Jurkat, Clone E6-1 (cell line): ENCODE data around the gene CTDP1.
"Not testable (repeated sequence)": the region's sequence is repeated elsewhere in the genome, so short reads cannot be mapped to it uniquely, and the experiment has no call there.

Experiments
- DNase-seq: peaks from one replicate; pipeline ENCODE4 v3.0.0-alpha.2; 2011; ENCODE audit warnings: low read depth, low spot score
- H3K4me3 ChIP-seq: 2 replicates; pipeline ENCODE4 v1.5.1; 2011; ENCODE audit warnings: mild to moderate bottlenecking, low read length, control low read depth, moderate library complexity

CTDP1 gene

GRCh38 chr18:79680100-79680879 is 687 bp downstream of the CTDP1 start:
- peak overlapping the region; percentile 85 for H3K4me3 ChIP-seq
- DNase-seq: peak; percentile 50

GRCh38 chr18:79680891-79681339 is 1.3 kb downstream of the CTDP1 start:
- H3K4me3 ChIP-seq: peak overlapping the region; percentile 85
- no peak for DNase-seq

GRCh38 chr18:79681484-79682387 is 2.1 kb downstream of the CTDP1 start:
- peak overlapping the region; percentile 85 for H3K4me3 ChIP-seq
- peak; percentile 86 for DNase-seq

- no peak for DNase-seq
- H3K4me3 ChIP-seq: peak overlapping the region; percentile 85
Measured at GRCh38 chr18:79682481-79682880, 2.9 kb downstream of the CTDP1 start.

- peak; percentile 83 for DNase-seq
- H3K4me3 ChIP-seq: peak overlapping the region; percentile 85; the same call in 1 of the 2 replicates
Measured at GRCh38 chr18:79682894-79683625, 3.5 kb downstream of the CTDP1 start.

GRCh38 chr18:79683626-79684282 is 4.2 kb downstream of the CTDP1 start:
- no peak for DNase-seq
- no peak overlapping the region for H3K4me3 ChIP-seq

- no peak overlapping the region for H3K4me3 ChIP-seq
- no peak for DNase-seq
Measured at GRCh38 chr18:79684283-79684631, 4.7 kb downstream of the CTDP1 start.

GRCh38 chr18:79684787-79685186 is 5.2 kb downstream of the CTDP1 start:
- DNase-seq: no peak
- H3K4me3 ChIP-seq: no peak overlapping the region

- no peak for DNase-seq
- H3K4me3 ChIP-seq: no peak overlapping the region
Measured at GRCh38 chr18:79685281-79685680, 5.7 kb downstream of the CTDP1 start.

GRCh38 chr18:79685971-79686370 is 6.4 kb downstream of the CTDP1 start:
- DNase-seq: peak; percentile 50
- no peak overlapping the region for H3K4me3 ChIP-seq

GRCh38 chr18:79687806-79688205 is 8.2 kb downstream of the CTDP1 start:
- no peak overlapping the region for H3K4me3 ChIP-seq
- no peak for DNase-seq

GRCh38 chr18:79690071-79690470 is 10.5 kb downstream of the CTDP1 start:
- H3K4me3 ChIP-seq: no peak overlapping the region

GRCh38 chr18:79690586-79691482 is 11.2 kb downstream of the CTDP1 start:
- H3K4me3 ChIP-seq: no peak overlapping the region
- DNase-seq: no peak

More at GRCh38 chr18:79690071-79690470, 10.5 kb downstream of the CTDP1 start:
- DNase-seq: no peak

GRCh38 chr18:79692056-79692455 is 12.5 kb downstream of the CTDP1 start:
- no peak overlapping the region for H3K4me3 ChIP-seq
- DNase-seq: no peak

GRCh38 chr18:79692886-79693285 is 13.3 kb downstream of the CTDP1 start:
- H3K4me3 ChIP-seq: no peak overlapping the region
- no peak for DNase-seq

- DNase-seq: no peak
- no peak overlapping the region for H3K4me3 ChIP-seq
Measured at GRCh38 chr18:79693561-79694205, 14.1 kb downstream of the CTDP1 start.

- DNase-seq, H3K4me3 ChIP-seq: not testable (repeated sequence)
Measured at GRCh38 chr18:79694206-79694894, 14.7 kb downstream of the CTDP1 start.
